Smooth muscle cell (in vitro differentiated cells): Measurements from ENCODE around the gene GOLGA3. TPM values are rescaled to one million over a fixed set of nuclear protein-coding genes. Genes with fewer than 3 reads are reported as not detected.

Experiments
- DNase-seq: peaks from one replicate; lab custom pipeline; 2025; ENCODE audit not compliant: unreplicated experiment; lab: John Stamatoyannopoulos, UW
- H2AFZ ChIP-seq: fragments of 200-600 bp; sonication (generic); 2 replicates; pipeline ENCODE4 v1.6.0; 2016; ENCODE audit warnings: antibody characterized with exemption, low read depth, mild to moderate bottlenecking
- H3F3A ChIP-seq: fragments of 200-600 bp; sonication (generic); 2 replicates; pipeline ENCODE4 v1.6.0; 2017; ENCODE audit warnings: antibody characterized with exemption, low read depth
- H3K27ac ChIP-seq: fragments of 200-600 bp; sonication (generic); 2 replicates; pipeline ENCODE4 v1.5.1; 2016; ENCODE audit warnings: low read depth, mild to moderate bottlenecking
- H3K27me3 ChIP-seq: fragments of 200-600 bp; sonication (generic); 2 replicates; pipeline ENCODE4 v1.6.1; 2016; ENCODE audit warnings: low read depth, mild to moderate bottlenecking
- H3K36me3 ChIP-seq: fragments of 200-600 bp; sonication (generic); 2 replicates; pipeline ENCODE4 v1.5.1; 2016; ENCODE audit warnings: low read depth
- H3K4me1 ChIP-seq: fragments of 200-600 bp; sonication (generic); 2 replicates; pipeline ENCODE4 v1.5.1; 2016; ENCODE audit warnings: low read depth
- H3K4me2 ChIP-seq: fragments of 200-600 bp; sonication (generic); 2 replicates; pipeline ENCODE4 v1.6.0; 2016; ENCODE audit warnings: mild to moderate bottlenecking
- H3K4me3 ChIP-seq: fragments of 200-600 bp; sonication (generic); 2 replicates; pipeline ENCODE4 v1.5.1; 2016; ENCODE audit warnings: mild to moderate bottlenecking
- H3K79me2 ChIP-seq: fragments of 200-600 bp; sonication (generic); 2 replicates; pipeline ENCODE4 v1.6.0; 2016; ENCODE audit warnings: low read depth, mild to moderate bottlenecking
- H3K9ac ChIP-seq: fragments of 200-600 bp; sonication (generic); 2 replicates; pipeline ENCODE4 v1.6.0; 2016; ENCODE audit warnings: low read depth
- H3K9me3 ChIP-seq: fragments of 200-600 bp; sonication (generic); replicated peaks from 2 replicates; pipeline ENCODE4 v1.5.1; 2016; ENCODE audit warnings: low read depth
- H4K20me1 ChIP-seq: fragments of 200-600 bp; sonication (generic); 2 replicates; pipeline ENCODE4 v1.6.0; 2016; ENCODE audit warnings: low read depth
- WGBS: methylation state at CpG from one replicate; pipeline ENCODE4 v1.1.7; 2016; ENCODE audit warnings: low lambda C conversion rate; 5-methylcytosine and 5-hydroxymethylcytosine counted together
- polyA plus RNA-seq: library from polyadenylated mRNA; unstranded; fragments of >200 nt; fragmentation: Nextera tagmentation; extraction: Ambion mirVana; gene quantifications from 2 replicates; pipeline ENCODE4 v1.2.1, GENCODE V29; 2016
- total RNA-seq: library from RNA; depleted of rRNA; stranded (reverse); fragments of >200 nt; gene quantifications from 2 replicates; pipeline ENCODE4 v1.2.3, GENCODE V29; 2014
- TF ChIP-seq, protein P1 (sequence below): fragments of 200-600 bp; sonication (generic); IDR thresholded peaks from 2 replicates; pipeline ENCODE4 v1.5.1; 2017; ENCODE audit warnings: borderline replicate concordance, mild to moderate bottlenecking, antibody characterized with exemption; ENCODE audit not compliant: insufficient read depth, poor library complexity, severe bottlenecking

The GOLGA3 gene
- total and polyA plus RNA-seq, 2 experiments from 2014 or later = 25.1 to 34.5 TPM

DNA sequence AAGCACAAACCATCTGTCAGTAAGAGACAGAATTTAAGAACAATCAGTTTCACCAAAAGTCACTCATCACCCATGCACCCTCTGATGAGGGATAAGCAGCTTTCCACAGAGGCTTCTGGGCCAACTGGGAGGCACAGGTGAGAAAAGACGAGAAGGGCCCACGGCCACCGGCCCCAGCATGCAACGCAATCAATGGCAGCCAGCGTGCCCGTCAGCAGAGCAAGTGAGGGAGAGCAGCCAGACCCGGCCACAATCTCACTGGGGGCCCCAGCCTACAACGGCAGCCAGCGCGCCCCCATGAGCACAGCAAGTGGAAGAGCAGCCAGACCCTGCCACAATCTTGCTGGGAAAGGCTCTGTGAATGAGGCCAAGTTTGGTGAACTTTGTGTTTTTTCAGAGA lies 80.3 kb downstream of the GOLGA3 start:
- no peak for DNase-seq
- H3F3A ChIP-seq = no peaks in the 10 kb centered on the region
- H4K20me1 ChIP-seq = peaks cover 97% of the 10 kb centered on the region
- no peak overlapping the region for H3K4me3 ChIP-seq
- H3K9me3 ChIP-seq = no peaks in the 10 kb centered on the region
- no peak overlapping the region for H3K9ac ChIP-seq
- peaks cover 85% of the 10 kb centered on the region for H3K79me2 ChIP-seq
- H2AFZ ChIP-seq = no peak overlapping the region
- no peak overlapping the region for H3K27ac ChIP-seq
- TF ChIP-seq, protein P1, sequence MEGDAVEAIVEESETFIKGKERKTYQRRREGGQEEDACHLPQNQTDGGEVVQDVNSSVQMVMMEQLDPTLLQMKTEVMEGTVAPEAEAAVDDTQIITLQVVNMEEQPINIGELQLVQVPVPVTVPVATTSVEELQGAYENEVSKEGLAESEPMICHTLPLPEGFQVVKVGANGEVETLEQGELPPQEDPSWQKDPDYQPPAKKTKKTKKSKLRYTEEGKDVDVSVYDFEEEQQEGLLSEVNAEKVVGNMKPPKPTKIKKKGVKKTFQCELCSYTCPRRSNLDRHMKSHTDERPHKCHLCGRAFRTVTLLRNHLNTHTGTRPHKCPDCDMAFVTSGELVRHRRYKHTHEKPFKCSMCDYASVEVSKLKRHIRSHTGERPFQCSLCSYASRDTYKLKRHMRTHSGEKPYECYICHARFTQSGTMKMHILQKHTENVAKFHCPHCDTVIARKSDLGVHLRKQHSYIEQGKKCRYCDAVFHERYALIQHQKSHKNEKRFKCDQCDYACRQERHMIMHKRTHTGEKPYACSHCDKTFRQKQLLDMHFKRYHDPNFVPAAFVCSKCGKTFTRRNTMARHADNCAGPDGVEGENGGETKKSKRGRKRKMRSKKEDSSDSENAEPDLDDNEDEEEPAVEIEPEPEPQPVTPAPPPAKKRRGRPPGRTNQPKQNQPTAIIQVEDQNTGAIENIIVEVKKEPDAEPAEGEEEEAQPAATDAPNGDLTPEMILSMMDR = no peak
- H3K4me2 ChIP-seq = no peak overlapping the region
- no peaks in the 10 kb centered on the region for H3K4me1 ChIP-seq
- 95% methylated on average over 10 of the region's 10 CpGs for WGBS
- no peaks in the 10 kb centered on the region for H3K27me3 ChIP-seq
- peaks cover 7% of the 10 kb centered on the region for H3K36me3 ChIP-seq

DNA sequence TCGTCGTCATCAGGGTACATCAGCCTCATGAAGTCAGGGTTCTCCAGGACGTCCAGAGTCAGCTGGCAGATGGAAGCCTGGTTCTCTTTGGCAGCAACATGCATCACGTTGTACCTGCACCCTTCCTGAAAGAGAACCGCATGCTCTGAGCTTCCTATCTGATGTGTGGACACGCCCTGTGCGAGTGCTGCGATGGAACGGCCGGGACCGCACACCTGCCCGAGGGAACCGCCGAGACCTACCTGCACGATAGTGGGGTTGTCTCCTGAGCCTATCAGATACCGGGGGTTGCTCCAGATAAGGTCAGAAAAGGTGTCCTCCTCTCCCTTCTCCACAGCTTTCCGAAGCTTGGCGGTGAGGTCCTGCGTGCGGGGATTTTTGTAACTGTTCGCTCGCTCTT lies 80.8 kb downstream of the GOLGA3 start:
- Histone ChIP-seq H3K4me3 (no peak overlapping the region), H3K36me3 (peaks cover 9% of the 10 kb centered on the region), H3K4me1 (no peaks in the 10 kb centered on the region), H3K27ac (no peak overlapping the region), H3K27me3 (no peaks in the 10 kb centered on the region), H3F3A (no peaks in the 10 kb centered on the region), H3K79me2 (peaks cover 85% of the 10 kb centered on the region), H4K20me1 (peaks cover 97% of the 10 kb centered on the region), H3K9ac (no peak overlapping the region), H3K4me2 (no peak overlapping the region), H3K9me3 (no peaks in the 10 kb centered on the region), H2AFZ (no peak overlapping the region)
- TF ChIP-seq, protein P1 = no peak
- WGBS = 97% methylated on average over 22 of the region's 22 CpGs
- no peak for DNase-seq

DNA sequence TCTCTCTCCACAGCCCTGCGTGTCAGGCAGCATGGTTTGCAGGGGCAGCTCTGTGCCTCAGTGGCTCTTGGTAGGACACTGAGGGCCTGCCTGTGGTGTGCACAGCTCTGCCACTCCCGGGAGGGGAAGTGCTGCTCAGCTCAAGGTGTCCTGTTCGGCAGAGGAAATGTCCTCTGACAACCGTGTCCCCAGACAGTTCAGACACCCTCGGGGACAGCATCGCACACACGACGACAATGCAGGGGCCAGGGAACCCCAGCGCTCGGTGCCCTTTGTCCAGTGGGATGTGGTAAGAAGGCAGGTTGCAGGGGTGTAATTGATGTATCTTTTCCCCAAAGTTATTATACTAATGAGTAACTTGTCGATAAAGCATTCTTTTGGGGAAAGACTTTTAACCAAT lies 81.3 kb downstream of the GOLGA3 start:
- Histone ChIP-seq H3K36me3 (peaks cover 14% of the 10 kb centered on the region), H3K9ac (no peak overlapping the region), H3K27me3 (no peaks in the 10 kb centered on the region), H3K9me3 (no peaks in the 10 kb centered on the region), H3K27ac (no peak overlapping the region), H4K20me1 (peaks cover 97% of the 10 kb centered on the region), H3K4me2 (no peak overlapping the region), H3F3A (no peaks in the 10 kb centered on the region), H3K79me2 (peaks cover 85% of the 10 kb centered on the region), H3K4me3 (no peak overlapping the region), H3K4me1 (no peaks in the 10 kb centered on the region), H2AFZ (no peak overlapping the region)
- WGBS = 96% methylated on average over 11 of the region's 11 CpGs
- no peak for DNase-seq
- TF ChIP-seq, protein P1 = no peak

DNA sequence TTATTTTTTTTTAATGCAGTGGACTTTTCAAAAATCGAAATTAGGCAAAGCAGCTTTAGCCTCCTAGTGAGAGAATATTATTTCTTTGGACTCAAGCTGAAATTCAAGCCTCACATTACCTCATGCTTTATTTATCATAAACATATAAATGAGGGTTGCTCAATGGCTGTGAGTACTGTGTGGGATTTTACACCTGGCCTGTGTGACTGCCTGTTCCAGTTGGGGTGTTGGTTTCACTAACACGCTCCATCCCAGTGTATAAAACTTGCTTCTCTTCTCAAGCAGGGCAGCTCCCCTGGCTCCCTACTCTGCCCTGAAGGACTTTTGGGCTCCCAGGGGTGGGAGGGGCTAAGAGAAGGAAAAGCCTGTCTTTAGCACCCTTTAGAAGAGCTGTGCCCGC lies 82.1 kb downstream of the GOLGA3 start:
- Histone ChIP-seq H3K79me2 (peaks cover 82% of the 10 kb centered on the region), H4K20me1 (peaks cover 97% of the 10 kb centered on the region), H3K9ac (no peak overlapping the region), H3K27ac (no peak overlapping the region), H3K27me3 (no peaks in the 10 kb centered on the region), H3K36me3 (peaks cover 17% of the 10 kb centered on the region), H3K4me1 (no peaks in the 10 kb centered on the region), H2AFZ (no peak overlapping the region), H3F3A (no peaks in the 10 kb centered on the region), H3K4me2 (no peak overlapping the region), H3K9me3 (no peaks in the 10 kb centered on the region), H3K4me3 (no peak overlapping the region)
- no peak for DNase-seq
- 96% methylated on average over 3 of the region's 3 CpGs for WGBS
- TF ChIP-seq, protein P1 = no peak
